ENCODE measurements around the gene MAFF. TPM values are rescaled to one million over a fixed set of nuclear protein-coding genes. Genes with fewer than 3 reads are reported as not detected.

Gene MAFF
- total RNA-seq, 1 donor from 2014 or later = 262 TPM

DNA sequence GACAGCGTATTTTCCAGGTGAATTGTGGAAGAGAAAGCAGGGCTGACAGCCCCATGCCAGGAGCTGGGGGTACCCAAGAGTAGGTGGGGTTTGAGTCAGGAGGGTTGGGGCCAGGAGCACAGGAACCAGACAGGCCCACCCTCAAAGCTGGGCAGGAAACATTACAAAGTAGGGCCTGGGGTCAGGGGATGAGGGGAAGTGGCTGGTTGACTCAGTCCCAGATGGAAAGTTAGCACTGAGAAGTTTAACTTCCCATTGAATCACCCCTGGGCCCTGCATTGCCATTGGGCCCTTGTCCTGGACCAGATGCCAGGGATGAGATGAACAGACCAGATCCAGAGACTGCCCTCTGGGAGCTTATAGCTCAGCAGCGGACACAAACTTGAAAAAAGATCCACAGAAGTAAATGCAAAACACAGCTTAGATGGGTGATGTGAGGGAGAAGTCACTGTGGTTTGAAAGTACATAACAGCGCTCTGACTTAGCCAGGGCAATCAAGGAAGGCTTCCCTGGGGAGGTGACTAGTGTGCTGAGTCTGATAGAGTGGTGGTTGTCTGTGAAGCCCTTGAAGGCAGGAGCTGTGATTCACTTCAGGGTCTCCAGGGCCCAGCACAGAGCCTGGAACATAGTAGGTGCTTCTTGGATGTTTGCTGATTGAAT, 2.2 kb downstream of the MAFF start:
- DNase-seq (ENCODE audit: low read depth in 2 of 2) = peak; percentile 91 to 92

DNA sequence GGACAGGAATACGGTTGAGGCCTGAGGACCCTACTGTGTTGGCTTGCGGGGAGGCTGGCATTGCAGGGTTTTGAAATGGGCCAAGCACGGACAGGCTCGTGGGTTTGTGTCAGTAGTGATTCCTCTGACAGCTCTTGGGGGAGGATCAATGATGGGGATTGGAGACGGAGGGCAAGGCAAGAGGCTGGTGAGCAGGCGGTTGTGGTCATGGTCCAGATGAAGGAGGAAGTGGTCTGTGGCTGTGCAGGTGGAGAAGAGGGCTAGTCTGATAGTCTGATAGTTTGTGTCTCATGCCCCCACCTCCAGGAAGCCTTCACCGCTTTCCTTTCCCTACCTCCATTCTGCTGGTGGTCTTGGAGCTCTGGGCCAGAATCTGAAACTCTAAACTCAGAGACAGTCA, 3.0 kb downstream of the MAFF start:
- DNase-seq (ENCODE audit: low read depth in 2 of 2) = no peak

DNA sequence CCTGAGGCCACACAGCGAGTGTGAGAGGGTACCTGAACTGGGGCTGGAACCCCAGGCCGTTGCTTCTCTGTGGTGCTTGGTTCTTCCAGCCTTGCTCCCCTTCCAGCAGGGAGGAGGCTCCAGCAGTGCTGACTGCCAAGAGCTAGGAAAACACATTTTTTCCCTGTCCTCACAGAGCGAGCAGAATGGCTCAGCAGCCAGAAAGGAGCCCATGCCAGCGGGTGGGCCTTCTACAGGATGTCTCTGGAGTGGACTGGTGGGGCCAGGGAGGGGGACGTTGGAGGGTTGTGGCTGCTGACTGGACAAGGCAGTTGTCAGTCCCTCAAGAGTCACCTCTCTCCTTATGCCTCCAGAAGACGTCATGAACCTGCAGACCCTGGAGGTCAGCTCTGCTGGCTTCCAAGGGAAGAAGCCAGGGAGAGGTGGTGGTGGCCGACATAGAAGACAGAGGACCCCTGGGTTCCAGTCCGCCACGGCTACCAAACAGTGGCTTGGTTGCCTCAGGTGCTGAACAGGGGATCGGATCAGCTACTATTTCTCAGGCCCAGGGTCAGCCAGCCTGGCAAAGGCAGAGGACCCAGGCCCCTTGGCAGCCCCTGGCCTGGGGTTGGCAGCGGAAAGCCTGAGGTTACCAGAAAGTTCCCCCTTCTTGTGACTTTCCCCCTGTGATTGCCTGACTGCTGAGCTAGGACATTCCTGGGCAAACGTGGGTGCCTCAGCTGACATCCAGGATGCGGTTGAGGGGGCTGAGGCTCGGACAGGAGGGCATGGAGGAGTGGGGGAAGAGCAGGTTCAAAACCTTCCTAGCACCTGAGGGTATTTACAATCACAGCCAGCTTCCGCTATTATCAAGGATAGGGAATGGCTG, 3.7 kb downstream of the MAFF start:
- DNase-seq (ENCODE audit: low read depth in 2 of 2) = peak; percentile 53 to 56

DNA sequence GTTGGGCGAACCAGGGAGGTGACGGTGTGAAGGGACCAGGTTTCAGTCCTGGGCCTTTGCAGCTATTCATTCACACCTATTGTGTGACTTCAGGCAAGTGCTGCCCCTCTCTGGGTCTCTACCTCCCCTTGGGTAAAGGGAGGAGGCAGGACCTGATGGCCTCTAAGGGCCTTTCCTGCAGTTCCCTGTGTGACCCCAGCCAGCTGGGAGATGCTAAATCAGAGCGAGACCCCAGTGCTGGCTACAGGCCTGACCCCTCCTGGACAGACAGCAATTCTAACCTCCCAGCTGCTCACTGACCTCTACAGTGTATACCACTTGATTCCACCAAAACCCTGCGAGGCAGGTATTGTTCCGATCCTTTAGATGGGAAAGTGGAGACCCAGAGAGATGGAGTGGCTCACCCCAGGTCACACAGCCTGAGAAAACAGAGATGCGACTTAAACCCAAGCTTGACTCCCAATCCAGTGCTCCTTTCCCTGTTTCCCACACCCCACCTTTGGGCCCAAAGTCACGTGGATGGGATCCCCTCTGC, 6.2 kb downstream of the MAFF start:
- DNase-seq (ENCODE audit: low read depth in 2 of 2) = no peak

DNA sequence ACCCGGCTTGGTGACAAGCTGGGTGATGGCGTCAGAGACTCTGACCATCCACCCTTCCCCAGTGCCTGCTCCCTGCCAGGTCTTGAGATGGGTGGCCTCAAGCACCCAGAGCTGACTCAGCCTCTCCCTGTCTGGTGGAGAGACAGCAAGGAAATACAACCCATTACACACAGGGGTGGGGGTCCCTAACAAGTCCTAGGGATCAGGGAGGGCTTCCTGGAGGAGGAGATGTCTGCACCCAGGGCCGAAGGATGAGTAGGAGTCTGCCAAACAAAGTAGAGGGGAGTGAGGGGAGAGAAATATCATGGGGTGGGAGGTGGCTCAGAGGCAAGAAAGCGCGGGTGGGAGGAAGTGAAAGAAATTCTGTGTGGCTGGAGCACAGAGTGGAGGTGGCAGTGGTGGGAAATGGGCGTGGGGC, 6.8 kb downstream of the MAFF start:
- no peak for DNase-seq (ENCODE audit: low read depth in 2 of 2)

DNA sequence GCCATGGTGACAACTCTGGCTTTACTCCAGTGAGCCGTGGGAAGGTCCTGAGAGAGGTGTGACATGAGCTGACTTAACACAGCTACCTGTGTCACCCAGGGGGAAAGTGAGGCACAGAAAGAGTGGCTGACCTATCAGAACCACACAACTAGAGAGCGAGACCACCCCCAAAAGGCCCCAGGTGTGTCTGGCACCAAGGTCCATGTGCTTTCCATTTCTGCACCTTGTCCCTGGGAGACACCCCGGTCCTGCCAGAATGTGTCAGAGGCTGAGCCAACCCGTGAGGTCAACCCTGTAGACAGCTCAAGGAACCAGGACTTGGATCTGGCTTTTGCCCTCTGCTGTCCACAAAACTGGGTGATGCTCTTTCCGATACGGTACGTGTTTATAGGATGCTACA, 9.8 kb downstream of the MAFF start:
- no peak for DNase-seq (ENCODE audit: low read depth in 2 of 2)

DNA sequence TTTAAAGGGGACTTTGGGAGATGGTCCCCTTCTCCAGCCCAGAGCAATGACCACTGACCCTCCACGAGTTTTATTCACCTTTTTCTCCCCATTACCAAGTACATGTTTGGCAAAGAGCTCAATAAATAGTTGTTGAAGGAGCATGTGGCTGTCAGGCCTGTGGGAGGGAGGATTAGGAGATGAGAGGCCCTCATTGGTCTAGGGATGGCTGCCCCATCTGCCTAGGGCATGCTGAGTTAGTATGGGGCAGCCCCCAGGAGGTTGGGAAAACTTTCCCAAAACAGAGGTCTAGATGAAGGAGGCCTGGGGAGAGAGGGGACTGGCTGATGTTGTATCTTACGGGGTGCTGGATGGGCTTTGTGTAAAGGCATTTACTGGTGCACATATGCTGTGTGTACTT, 10.6 kb downstream of the MAFF start:
- no peak for DNase-seq (ENCODE audit: low read depth in 2 of 2)

DNA sequence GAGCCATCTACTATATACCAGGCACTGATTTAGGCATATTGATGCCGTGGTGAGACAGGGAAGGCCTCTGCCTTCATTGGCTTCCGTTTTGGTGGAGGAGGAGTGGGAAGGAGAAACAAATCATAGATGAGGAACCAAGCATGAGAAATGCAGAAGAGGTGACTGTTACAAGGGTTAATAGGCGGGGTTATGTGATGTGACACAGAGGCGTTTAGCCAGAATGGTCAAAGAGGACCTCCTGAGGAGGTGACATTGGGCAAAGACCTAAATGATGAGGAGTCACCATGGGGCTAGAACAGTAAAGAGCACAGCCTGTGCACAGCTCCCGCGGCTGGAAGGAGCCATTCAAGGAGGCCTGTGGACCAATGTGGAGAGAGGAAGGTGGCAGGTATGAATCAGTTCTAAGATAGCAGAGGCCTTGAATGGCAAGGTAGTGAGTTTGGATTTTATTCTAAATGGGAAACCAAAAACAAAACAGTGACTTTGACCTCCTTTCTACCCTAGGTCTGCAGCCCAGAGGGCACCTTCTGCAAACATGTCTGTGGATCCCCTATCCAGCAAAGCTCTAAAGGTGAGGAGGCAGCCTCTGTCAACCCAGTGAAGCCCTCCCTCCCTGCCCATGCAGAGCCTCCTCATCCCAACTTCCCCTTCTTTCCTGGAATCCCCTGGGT, 11.7 kb downstream of the MAFF start:
- no peak for DNase-seq (ENCODE audit: low read depth in 2 of 2)

DNA sequence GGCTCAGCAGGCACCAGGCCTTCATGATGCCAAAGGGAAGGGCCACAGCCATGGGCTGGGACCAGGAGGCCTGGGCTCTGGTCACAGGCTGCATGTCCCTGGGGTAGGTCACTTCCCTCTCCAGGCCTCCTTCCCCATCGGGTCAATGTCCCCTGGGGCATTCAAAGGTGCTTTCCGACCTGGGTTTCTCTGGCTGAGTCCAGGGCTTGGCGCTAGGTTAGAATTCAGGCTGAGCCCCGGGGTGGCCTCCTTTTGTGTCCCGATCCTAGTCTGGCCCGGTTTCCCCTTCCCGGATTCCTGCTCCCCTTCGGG, 12.2 kb downstream of the MAFF start:
- DNase-seq (ENCODE audit: low read depth in 2 of 2) = no peak

DNA sequence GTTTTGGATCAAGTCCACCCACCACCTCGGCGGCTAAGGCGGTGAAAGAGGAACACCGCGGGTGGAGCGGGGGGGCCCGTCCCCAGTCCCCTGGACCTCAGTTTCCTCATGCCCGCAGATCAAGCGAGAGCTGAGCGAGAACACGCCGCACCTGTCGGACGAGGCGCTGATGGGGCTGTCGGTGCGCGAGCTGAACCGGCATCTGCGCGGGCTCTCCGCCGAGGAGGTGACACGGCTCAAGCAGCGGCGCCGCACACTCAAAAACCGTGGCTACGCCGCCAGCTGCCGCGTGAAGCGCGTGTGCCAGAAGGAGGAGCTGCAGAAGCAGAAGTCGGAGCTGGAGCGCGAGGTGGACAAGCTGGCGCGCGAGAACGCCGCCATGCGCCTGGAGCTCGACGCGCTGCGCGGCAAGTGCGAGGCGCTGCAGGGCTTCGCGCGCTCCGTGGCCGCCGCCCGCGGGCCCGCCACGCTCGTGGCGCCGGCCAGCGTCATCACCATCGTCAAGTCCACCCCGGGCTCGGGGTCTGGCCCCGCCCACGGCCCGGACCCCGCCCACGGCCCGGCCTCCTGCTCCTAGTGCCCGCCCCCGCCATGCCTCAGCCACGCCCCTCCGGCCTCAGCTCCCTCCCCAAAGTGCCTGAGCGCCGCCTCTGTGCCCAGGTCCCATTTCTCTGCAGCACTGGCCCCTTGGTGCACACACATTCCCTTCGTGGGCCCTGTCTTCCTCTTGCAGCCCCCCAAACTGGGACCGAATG, 12.7 kb downstream of the MAFF start:
- peak; percentile 44 to 49 for DNase-seq (ENCODE audit: low read depth in 2 of 2)

DNA sequence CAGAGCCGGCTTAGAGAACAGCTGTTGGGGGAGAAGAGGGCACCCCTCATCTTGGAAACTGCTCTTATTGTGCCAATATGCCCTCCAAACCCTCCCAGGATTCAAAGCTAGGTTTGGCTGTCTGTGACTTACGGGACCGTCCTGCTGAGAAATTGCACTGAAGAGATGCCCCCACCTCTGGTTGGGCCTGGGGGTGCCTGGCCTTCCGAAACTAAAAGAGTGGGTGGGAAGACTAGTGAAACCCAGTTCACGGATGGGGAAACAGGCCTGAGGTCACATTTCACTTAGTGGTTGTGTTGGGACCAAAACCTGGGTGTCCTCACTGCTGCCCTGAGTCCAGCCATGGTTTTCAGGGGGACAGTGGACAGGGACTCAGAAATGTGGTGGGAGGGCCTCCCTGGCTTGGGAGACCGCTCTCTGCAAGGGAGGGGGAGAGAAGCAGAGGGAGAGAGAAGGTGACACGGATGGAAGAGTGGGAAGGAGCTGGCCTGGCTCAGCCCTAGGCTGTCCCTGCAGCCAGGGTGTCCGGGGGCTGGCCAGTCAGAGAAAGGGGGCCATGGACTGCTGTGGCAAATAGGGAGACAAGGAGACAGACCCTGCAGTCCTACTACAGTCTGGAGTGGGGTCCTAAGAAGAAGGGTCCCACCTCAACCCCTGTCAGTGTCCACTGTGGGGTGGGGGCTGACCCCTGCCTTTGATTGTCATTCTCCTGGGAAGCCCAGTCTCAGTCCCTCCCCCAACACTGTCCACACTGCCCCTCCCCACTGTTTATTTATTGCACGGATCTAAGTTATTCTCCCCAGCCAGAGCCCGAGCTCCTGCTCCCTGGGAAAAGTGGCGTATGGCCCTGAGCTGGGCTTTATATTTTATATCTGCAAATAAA, 13.6 kb downstream of the MAFF start:
- peak in 1 of 2 donors; percentile 36 for DNase-seq (ENCODE audit: low read depth in 2 of 2)

DNA sequence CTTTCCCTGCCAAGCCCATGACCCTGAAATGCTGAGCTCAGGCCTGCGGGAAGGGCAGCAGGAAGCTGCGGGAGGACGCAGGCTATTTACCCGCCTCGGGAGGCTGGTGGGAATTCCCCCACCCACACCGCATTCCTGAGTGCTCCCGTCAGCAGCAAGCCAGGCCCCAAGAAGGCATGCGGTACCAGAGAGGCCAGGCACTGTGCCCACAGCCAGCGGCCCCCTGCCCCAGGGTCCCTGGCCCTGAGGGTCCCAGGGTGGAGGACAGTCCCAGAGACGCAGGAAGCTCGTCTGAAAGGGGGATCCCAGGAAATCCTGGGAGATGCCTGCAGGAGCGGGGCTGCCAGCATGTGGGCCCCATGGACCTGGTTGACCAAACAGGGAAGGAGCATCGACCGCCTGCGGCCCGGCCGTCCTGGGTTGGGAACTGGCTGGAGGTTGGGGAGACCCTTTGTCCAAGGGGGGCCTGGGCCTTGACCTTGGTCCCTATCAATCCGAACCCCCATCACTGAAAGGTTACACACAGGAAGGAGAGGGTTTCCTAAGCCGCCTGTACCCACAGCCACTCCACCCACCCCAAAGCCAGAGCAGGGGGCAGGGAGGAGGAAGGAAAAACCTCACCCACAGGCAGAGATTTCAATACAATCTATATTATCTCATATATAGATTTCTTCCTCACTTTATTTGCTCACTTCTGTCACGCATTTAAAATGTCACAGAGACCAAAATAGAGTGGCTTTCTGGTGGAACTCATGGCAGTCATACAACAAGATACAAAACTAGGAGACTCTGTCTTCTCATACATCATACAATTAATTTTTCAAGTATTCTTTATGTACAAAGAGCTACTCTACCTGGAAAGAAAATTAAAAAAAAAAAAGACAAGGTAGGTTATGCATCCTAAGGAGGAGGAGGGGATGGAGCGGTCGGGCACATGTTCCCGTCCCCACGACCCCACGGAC, 17.1 kb downstream of the MAFF start:
- DNase-seq (ENCODE audit: low read depth in 2 of 2) = peak; percentile 91 to 95

DNA sequence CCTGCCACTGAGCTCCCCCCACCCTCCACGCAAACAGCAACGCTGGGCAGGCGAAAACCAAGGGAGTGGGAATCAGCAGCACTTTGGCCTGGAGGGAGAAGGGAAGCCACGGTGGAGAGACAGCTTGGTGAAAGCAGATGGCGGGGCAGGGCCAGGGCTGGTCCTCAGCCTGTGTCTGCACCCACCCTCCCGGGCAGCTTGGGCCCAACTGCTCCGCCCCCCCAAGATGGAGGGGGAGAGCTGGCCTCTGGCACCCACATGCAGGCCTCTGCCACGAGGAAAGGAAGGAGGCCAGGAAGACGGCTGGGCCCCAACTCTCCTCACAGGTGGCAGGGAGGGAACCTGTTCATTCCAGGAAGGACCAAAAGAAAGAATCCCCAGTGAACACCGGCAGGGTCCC, 17.8 kb downstream of the MAFF start:
- no peak for DNase-seq (ENCODE audit: low read depth in 2 of 2)

DNA sequence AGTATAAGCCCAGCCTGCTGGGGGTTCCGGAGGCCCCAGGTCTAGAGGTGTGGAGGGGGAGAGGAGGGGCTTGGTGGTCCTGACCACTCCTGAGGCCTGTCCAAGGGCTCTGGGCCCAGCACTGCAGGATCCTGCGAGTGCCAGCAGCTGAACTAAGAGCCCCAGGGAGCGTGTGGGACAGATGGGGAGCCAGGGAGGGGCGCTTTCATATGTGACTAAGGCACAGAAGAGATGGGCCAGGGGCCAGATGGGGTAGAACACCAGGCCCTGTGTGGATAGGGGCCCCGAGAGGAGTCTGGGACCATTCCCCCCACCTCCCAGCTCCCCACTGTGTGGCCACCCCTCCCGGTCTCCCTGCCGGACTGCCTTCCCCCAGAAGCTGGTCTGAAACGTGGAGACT, 18.4 kb downstream of the MAFF start:
- DNase-seq (ENCODE audit: low read depth in 2 of 2) = no peak

DNA sequence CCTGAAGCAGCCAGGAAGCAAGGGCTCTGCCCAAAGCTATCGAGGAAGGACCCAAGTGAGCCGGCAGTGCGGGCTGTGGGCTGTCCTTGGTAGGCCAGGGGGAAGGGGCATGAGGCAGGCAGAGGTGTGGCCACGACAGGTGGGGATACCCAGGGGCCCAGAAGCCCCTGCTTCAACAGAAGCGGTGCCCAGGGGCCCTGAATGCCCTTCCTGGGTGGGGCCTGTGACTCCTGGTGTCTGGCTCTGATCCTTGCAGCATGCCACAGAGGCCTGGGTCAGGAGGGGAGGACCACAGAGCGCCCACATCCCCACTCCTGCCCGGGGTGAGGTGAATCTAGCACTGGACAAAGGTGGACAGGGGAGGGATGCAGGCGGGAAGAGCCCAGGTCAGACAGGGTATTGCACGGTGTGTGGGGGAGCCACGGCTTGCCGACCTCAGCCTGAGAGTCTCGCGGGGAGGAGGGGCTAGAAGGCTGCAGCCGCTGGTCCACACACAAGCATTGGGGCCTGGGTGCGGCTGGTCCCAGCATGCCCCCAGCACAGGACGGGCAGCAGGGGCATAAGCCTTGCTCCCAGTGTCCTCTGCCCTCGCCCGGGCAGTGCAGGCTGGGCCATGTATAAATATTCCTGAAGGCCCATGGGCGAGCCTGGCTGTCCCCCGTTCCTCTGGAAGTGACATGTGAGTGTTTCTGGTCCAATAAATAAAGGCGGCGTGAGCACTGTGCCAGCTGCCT, 19.0 kb downstream of the MAFF start:
- no peak for DNase-seq (ENCODE audit: low read depth in 2 of 2)

DNA sequence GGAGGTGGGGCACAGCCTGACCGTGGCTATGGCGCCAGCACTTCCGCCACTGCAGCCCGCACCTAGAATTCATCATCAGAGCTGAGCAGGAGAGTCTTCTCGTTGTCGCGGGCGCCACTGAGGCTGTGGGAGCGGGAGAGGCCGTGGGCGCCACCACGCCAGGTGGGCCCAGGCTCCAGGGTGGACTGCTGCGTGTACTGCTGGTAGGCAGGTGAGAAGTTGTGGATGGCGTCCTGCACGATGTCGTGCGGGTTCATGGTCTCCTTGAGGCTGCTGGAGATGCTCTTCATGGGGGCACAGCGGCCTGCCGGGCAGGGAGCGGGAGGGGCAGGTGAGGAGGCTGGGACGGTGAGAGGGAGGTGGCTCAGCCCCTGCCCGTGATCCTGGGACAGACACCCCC, 19.6 kb downstream of the MAFF start:
- DNase-seq (ENCODE audit: low read depth in 2 of 2) = no peak

DNA sequence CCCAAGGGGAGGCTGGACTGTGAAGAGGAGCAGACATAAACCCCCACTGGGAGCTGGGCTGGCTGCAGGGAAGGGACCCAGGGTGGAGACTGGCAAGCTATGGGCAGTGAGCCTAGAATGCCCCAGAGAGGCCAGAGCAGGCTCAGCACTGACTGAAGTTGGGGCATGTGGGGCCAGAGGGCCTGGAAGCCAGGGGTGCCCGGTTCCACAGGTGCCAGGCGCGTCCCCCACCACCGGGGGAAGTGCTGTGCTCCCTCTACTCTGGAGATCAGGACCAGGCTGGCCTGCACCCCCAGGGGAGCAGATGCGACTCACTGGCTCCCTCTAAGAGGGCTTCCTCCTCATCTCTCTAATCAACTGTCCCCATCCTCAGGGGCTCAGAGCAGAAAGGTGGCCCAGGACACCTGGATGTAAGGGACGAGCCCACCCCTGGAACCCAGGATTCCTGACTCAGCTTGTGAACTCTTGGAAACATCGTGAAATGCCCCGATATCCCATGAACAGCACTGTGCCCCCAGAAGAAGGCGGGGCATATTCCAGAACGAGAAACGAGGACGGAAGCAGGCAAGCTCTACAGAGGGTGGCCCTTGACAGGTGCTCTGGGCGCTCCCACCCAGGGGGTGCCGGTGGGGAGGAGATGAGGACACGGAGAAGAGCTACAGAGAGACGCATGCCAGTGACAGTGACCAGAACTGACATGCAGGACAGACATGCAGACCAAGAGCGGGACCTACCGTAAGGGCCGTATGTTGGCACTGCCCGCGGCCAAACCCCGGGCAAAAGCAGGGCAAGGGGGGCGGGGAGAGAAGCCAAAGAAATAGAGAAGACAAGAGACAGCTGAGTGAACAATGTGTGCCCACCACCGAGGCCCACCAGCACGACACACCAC, 20.4 kb downstream of the MAFF start:
- no peak for DNase-seq (ENCODE audit: low read depth in 2 of 2)

DNA sequence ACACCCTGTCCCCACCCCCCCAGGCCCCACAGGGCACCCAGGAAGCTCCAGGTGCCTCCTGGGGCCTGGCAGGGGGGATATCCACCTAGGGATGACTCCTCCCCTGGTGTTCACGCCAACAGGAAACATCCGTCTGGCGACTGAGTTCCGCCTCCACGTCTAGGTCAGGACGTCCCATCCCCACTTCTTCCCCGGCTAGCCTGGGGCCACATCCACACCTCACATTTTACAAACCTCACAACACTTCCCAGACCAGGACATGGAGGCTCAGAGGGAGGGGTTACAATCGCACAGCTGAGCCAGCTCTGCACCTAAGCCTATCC, 21.0 kb downstream of the MAFF start:
- DNase-seq (ENCODE audit: low read depth in 2 of 2) = peak; percentile 57 to 64
